NOMO-1 treated with DMSO at 0.1 percent for 48 hours (cell line): ENCODE data around the gene DCBLD2.
"Not testable (repeated sequence)": the region's sequence is repeated elsewhere in the genome, so short reads cannot be mapped to it uniquely, and the experiment has no call there.

Source experiments
- DNase-seq: peaks from one replicate; lab custom pipeline; 2025; ENCODE audit not compliant: unreplicated experiment; lab: John Stamatoyannopoulos, UW

The DCBLD2 gene

GRCh38 chr3:98893740-98894139 lies 7.8 kb downstream of the DCBLD2 start:
- DNase-seq: no peak

- DNase-seq: no peak
Measured at GRCh38 chr3:98892263-98892662, 9.2 kb downstream of the DCBLD2 start.

DNA sequence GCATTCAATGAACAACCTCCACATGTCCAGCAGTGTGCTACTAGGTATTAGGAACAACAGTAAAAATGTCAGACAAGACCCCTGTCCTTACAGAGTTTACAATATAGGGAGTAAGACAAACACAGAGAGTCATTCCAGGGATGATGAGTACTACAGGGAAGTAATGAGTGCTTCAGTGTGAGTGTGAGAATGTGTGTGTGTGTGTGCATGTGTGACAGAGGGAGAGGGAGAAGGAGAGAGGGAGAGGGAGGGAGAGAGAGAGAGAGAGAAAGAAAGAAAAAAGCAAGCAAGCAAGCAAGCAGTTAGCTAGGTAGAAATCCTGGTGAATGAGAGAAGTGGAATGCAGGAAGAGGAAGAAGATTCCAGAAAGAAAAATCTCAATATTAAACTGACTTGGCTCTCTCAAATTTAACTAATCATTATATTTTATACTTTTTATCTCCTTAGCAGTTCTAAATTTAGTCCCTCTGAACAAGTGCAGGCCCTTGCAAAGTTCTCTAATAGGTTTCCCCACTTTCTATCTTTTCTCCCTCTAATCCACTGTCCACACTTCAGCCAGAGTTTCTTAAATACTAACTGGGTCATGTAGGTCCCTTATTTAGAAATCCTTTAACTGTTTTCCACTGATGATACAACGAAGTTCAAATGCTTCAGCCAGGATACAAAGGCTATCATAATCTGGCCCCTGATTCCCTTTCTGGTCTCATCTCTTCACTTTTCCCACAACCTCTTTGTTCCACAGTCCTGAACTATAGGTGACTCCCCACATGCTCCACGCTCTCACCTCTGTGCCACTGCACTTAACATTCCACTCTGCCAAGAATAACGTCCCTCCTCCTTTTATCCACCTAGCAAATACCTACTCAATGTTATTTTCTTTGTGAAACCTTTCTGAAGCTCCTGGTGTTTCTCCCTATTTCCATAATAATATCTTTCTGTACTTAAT lies 10.3 kb downstream of the DCBLD2 start:
- DNase-seq: no peak

DNA sequence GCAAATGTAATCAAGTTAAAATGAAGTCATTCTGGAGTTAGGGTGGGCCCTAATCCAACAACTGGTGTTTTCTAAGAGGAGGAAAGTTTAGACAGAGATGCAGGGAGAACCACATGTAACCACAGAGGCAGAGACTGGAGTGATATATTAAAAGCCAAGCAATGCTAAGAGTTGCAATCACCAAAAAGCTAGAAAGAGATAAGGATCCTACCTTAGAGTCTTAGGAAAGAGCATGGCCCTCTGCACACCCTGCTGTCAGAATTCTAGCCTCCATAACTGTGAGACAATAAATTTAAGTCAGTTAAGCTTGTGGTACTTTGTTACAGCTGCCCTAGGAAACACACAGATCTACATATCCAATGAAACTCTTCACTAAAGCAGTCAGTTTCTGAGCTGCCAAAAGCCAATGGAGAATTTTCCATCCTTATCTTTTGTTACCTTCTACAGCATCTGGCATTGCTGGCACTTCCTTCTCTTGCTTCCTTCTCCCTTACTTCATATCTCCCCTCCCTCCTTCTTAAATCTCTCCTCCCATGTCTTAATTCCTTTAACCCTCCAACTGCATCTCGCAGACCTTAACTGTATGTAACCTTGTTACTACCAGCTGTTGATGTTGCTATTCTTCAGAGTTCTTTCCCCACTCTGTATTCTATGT lies 11.2 kb downstream of the DCBLD2 start:
- no peak for DNase-seq

DNA sequence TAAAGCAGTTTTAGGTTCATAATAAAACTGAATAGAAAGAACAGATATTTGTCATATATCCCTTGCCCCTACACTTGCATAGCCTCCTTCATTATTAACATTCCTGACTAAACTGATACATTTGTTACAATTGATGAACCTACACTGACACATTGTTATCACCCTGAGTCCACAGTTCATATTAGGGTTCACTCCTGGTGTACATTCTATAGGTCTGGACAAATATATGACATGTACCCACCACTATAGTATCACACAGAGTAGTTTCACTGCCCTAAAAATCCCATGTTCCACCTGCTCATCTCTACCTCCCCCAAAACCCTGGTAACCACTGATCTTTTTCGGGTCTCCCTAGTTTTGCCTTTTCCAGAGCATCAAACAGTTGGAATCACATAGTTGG lies 13.8 kb downstream of the DCBLD2 start:
- DNase-seq: no peak

DNA sequence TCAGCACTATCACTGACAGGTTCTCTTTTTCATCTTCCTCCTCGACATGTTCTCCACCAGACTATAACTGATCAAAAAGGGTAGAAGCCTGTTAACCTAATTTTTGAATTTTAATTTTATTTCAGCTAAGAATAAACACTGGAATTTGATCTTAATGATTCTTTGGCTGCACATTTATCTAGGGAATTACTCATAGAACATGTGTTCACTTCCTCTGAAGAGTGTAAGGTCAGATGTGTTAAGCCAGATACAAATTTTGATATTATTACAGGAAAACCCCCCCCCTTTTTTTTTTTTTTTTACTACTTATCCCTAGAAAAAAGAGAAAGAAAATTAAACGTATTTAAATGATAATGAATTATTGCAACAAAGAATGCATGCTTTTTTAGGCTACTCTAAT lies 15.0 kb downstream of the DCBLD2 start:
- no peak for DNase-seq

GRCh38 chr3:98885851-98886250 lies 15.6 kb downstream of the DCBLD2 start:
- no peak for DNase-seq

GRCh38 chr3:98884675-98885371 lies 16.7 kb downstream of the DCBLD2 start:
- no peak for DNase-seq

DNA sequence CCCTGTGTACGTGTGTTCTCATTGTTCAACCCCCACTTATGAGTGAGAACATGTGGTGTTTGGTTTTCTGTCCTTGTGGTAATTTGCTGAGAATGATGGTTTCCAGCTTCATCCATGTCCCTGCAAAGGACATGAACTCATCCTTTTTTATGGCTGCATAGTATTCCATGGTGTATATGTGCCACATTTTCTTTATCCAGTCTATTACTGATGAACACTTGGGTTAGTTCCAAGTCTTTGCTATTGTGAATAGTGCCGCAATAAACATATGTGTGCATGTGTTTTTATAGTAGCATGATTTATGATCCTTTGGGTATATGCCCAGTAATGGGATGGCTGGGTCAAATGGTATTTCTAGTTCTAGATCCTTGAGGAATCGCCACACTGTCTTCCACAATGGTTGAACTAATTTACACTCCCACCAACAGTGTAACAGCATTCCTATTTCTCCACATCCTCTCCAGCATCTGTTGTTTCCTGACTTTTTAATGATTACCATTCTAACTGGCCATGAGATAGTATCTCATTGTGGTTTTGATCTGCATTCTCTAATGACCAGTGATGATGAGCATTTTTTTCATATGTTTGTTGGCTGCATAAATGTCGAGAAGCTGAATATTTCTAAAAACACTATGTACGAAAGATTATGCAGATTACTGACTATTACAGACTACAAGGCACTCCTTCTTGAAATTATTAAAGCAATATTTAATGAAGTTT lies 18.7 kb downstream of the DCBLD2 start:
- not testable (repeated sequence) for DNase-seq

GRCh38 chr3:98877132-98877531 lies 24.4 kb downstream of the DCBLD2 start:
- no peak for DNase-seq

DNA sequence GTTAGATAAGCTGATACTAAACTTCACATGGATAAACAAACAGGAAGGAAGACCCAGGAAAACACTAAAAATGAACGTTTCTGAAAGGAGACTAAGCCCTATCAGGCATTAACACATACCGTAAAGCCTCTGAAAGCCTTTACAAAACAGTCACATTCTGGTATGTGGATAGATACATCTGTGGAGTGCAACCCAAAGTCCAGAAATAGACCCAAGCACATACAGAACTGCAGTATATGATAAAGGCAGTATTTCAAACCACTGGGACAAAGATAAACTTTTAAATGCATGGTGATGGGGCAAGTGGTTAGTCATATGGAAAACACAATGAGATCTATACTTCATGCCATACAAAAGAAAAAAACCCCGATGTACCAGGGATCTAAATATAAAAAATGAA lies 26.0 kb downstream of the DCBLD2 start:
- DNase-seq: no peak

- no peak for DNase-seq
Measured at GRCh38 chr3:98874602-98875249, 26.8 kb downstream of the DCBLD2 start.

DNA sequence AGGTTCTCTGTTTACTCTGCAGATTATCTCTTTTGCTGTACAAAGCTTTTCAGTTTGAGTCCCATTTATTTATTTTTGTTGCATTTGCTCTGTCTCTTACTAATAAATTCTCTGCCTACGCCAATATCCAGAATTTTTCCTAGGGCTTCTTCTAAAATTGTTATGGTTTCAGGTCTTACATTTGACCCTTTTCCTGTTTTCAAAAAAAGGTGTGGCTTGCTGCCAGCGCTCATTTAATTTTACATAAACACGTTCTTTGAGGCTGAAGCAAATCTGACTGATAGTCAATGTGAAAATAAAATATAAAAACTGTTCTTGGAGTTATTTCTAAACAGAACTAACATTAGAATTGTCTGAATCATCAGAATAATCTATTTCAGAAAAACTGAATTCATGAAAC lies 32.1 kb downstream of the DCBLD2 start:
- DNase-seq: no peak

DNA sequence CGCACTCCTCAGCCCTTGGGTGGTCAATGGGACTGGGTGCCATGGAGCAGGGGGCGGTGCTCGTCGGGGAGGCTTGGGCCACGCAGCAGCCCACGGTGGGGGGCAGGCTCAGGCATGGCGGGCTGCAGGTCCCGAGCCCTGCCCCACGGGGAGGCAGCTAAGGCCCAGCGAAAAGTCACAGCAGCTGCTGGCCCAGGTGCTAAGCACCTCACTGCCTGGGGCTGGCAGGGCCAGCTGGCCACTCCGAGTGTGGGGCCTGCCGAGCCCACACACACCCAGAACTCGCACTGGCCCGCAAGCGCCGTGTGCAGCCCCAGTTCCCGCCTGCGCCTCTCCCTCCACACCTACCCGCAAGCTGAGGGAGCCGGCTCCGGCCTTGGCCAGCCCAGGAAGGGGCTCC lies 43.5 kb downstream of the DCBLD2 start:
- not testable (repeated sequence) for DNase-seq

GRCh38 chr3:98857258-98857657 lies 44.2 kb downstream of the DCBLD2 start:
- DNase-seq: not testable (repeated sequence)

- DNase-seq: no peak
Measured at GRCh38 chr3:98856724-98857123, 44.8 kb downstream of the DCBLD2 start.

GRCh38 chr3:98855806-98856400 lies 45.6 kb downstream of the DCBLD2 start:
- DNase-seq: no peak

- no peak for DNase-seq
Measured at GRCh38 chr3:98848108-98848507, 53.4 kb downstream of the DCBLD2 start.

DNA sequence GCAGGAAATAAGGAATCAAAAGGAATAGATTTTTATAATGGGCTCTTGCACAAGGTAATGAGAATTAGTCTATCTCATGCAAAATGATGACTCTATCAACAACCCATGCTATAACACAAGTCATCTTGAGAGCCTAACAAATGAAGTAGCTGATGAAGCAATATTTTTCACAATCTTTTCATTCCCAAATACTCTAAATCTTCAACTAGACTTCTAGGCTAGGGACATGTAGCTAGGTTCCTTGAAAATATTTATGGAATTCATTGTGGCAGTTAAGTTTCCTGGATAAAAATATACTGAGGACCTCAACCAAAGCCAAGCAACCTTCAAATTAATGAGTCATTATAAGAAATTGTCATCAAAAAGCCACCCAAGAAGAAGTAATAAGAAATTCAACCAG lies 55.4 kb downstream of the DCBLD2 start:
- no peak for DNase-seq

DNA sequence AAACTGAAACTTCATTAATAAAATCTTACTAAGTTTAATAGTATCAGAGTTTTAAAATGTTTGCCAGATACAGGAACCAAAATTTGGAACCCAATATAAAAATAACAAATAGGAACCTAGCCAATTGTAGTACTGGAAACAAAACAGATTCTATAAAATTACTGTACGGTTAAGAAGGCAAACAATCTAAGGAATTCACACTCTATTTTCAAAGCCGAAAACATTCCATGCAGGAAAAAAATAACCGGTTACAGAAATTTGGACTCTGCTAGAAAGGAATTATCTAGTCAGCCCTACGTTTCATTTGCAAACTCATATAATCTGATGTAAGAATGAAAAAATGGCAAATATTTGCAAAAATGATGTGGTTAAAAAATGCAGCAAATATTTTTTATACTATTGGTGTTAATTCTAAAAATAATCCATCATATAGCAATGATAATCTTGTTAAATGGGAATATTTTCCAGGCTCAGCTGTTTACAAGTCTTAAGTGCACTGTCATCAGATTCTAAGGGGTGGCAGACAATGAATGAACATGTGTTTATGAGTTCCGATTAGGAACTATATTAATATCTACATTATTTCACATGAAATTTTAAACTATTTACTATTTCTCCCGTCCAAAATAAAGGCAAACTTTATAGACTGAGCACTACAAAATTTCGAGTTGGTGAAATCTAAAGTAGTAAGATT lies 58.1 kb downstream of the DCBLD2 start:
- no peak for DNase-seq
